Smooth muscle cell (in vitro differentiated cells): ENCODE measurements around the gene AOAH. TPM values are rescaled to one million over a fixed set of nuclear protein-coding genes. Genes with fewer than 3 reads are reported as not detected.
A peak's percentile ranks its signal among the peaks of the same experiment; 100 is the strongest.
"Not testable (repeated sequence)": the region's sequence is repeated elsewhere in the genome, so short reads cannot be mapped to it uniquely, and the experiment has no call there.

ENCODE experiments used
- DNase-seq: peaks from one replicate; lab custom pipeline; 2025; ENCODE audit not compliant: unreplicated experiment; lab: John Stamatoyannopoulos, UW
- H2AFZ ChIP-seq: fragments of 200-600 bp; sonication (generic); 2 replicates; pipeline ENCODE4 v1.6.0; 2016; ENCODE audit warnings: antibody characterized with exemption, low read depth, mild to moderate bottlenecking
- H3F3A ChIP-seq: fragments of 200-600 bp; sonication (generic); 2 replicates; pipeline ENCODE4 v1.6.0; 2017; ENCODE audit warnings: antibody characterized with exemption, low read depth
- H3K27ac ChIP-seq: fragments of 200-600 bp; sonication (generic); 2 replicates; pipeline ENCODE4 v1.5.1; 2016; ENCODE audit warnings: low read depth, mild to moderate bottlenecking
- H3K27me3 ChIP-seq: fragments of 200-600 bp; sonication (generic); 2 replicates; pipeline ENCODE4 v1.6.1; 2016; ENCODE audit warnings: low read depth, mild to moderate bottlenecking
- H3K36me3 ChIP-seq: fragments of 200-600 bp; sonication (generic); 2 replicates; pipeline ENCODE4 v1.5.1; 2016; ENCODE audit warnings: low read depth
- H3K4me1 ChIP-seq: fragments of 200-600 bp; sonication (generic); 2 replicates; pipeline ENCODE4 v1.5.1; 2016; ENCODE audit warnings: low read depth
- H3K4me2 ChIP-seq: fragments of 200-600 bp; sonication (generic); 2 replicates; pipeline ENCODE4 v1.6.0; 2016; ENCODE audit warnings: mild to moderate bottlenecking
- H3K4me3 ChIP-seq: fragments of 200-600 bp; sonication (generic); 2 replicates; pipeline ENCODE4 v1.5.1; 2016; ENCODE audit warnings: mild to moderate bottlenecking
- H3K79me2 ChIP-seq: fragments of 200-600 bp; sonication (generic); 2 replicates; pipeline ENCODE4 v1.6.0; 2016; ENCODE audit warnings: low read depth, mild to moderate bottlenecking
- H3K9ac ChIP-seq: fragments of 200-600 bp; sonication (generic); 2 replicates; pipeline ENCODE4 v1.6.0; 2016; ENCODE audit warnings: low read depth
- H3K9me3 ChIP-seq: fragments of 200-600 bp; sonication (generic); replicated peaks from 2 replicates; pipeline ENCODE4 v1.5.1; 2016; ENCODE audit warnings: low read depth
- H4K20me1 ChIP-seq: fragments of 200-600 bp; sonication (generic); 2 replicates; pipeline ENCODE4 v1.6.0; 2016; ENCODE audit warnings: low read depth
- CTCF ChIP-seq: fragments of 200-600 bp; sonication (generic); IDR thresholded peaks from 2 replicates; pipeline ENCODE4 v1.5.1; 2017; ENCODE audit warnings: borderline replicate concordance, mild to moderate bottlenecking, antibody characterized with exemption; ENCODE audit not compliant: insufficient read depth, poor library complexity, severe bottlenecking
- WGBS: methylation state at CpG from one replicate; pipeline ENCODE4 v1.1.7; 2016; ENCODE audit warnings: low lambda C conversion rate; 5-methylcytosine and 5-hydroxymethylcytosine counted together
- polyA plus RNA-seq: library from polyadenylated mRNA; unstranded; fragments of >200 nt; fragmentation: Nextera tagmentation; extraction: Ambion mirVana; gene quantifications from 2 replicates; pipeline ENCODE4 v1.2.1, GENCODE V29; 2016
- total RNA-seq: library from RNA; depleted of rRNA; stranded (reverse); fragments of >200 nt; gene quantifications from 2 replicates; pipeline ENCODE4 v1.2.3, GENCODE V29; 2014

AOAH gene
- total and polyA plus RNA-seq, 2 experiments from 2014 or later: not detected

GRCh38 chr7:36487756-36488336 lies 236.4 kb downstream of the AOAH start:
- H3K9me3 ChIP-seq: no peaks in the 10 kb centered on the region
- no peaks in the 10 kb centered on the region for H3K4me1 ChIP-seq
- no peak overlapping the region for H3K9ac ChIP-seq
- no peaks in the 10 kb centered on the region for H3K36me3 ChIP-seq
- no peaks in the 10 kb centered on the region for H3F3A ChIP-seq
- H2AFZ ChIP-seq: no peak overlapping the region
- H3K4me2 ChIP-seq: no peak overlapping the region
- no peak for DNase-seq
- no peak overlapping the region for H3K4me3 ChIP-seq
- 39% methylated on average over 4 of the region's 4 CpGs for WGBS
- TF ChIP-seq CTCF: peak; percentile 87
- H3K79me2 ChIP-seq: no peaks in the 10 kb centered on the region
- no peak overlapping the region for H3K27ac ChIP-seq
- H3K27me3 ChIP-seq: no peaks in the 10 kb centered on the region
- H4K20me1 ChIP-seq: no peaks in the 10 kb centered on the region

- Histone ChIP-seq H3K9ac (no peak overlapping the region), H3K79me2 (no peaks in the 10 kb centered on the region), H3K4me1 (no peaks in the 10 kb centered on the region), H3K4me3 (no peak overlapping the region), H3K36me3 (no peaks in the 10 kb centered on the region), H3K27me3 (no peaks in the 10 kb centered on the region), H2AFZ (no peak overlapping the region), H3K9me3 (no peaks in the 10 kb centered on the region), H4K20me1 (no peaks in the 10 kb centered on the region), H3F3A (no peaks in the 10 kb centered on the region), H3K4me2 (no peak overlapping the region), H3K27ac (no peak overlapping the region)
- DNase-seq: no peak
- no peak for TF ChIP-seq CTCF
- WGBS: 91% methylated on average over 4 of the region's 4 CpGs
Observed at GRCh38 chr7:36486336-36486735, 238.0 kb downstream of the AOAH start.

- H3K9me3 ChIP-seq: no peaks in the 10 kb centered on the region
- H3K9ac ChIP-seq: no peak overlapping the region
- no peak overlapping the region for H3K4me2 ChIP-seq
- no peaks in the 10 kb centered on the region for H3K36me3 ChIP-seq
- no peaks in the 10 kb centered on the region for H3F3A ChIP-seq
- H3K4me1 ChIP-seq: no peaks in the 10 kb centered on the region
- no peaks in the 10 kb centered on the region for H4K20me1 ChIP-seq
- DNase-seq: no peak
- no peaks in the 10 kb centered on the region for H3K27me3 ChIP-seq
- H2AFZ ChIP-seq: no peak overlapping the region
- H3K27ac ChIP-seq: no peak overlapping the region
- no peak for TF ChIP-seq CTCF
- WGBS: 77% methylated on average over 8 of the region's 8 CpGs
- H3K79me2 ChIP-seq: no peaks in the 10 kb centered on the region
- H3K4me3 ChIP-seq: no peak overlapping the region
Observed at GRCh38 chr7:36484265-36484664, 240.0 kb downstream of the AOAH start.

- H2AFZ ChIP-seq, H3K4me2 ChIP-seq, H3K27me3 ChIP-seq, H3K4me3 ChIP-seq, H3K4me1 ChIP-seq, H3K9me3 ChIP-seq, H3K79me2 ChIP-seq, H3F3A ChIP-seq, H3K9ac ChIP-seq, H3K27ac ChIP-seq, H3K36me3 ChIP-seq, DNase-seq, H4K20me1 ChIP-seq: not testable (repeated sequence)
- 89% methylated on average over 4 of the region's 4 CpGs for WGBS
Observed at GRCh38 chr7:36483853-36484252, 240.4 kb downstream of the AOAH start.
